Stimulated activated CD8-positive, alpha-beta memory T cell treated with anti-CD3 and anti-CD28 coated beads, Interleukin-15, amount 100 ng/mL, for 1 hour (primary cell): ENCODE results near the gene CERS6.
"Not testable (repeated sequence)": the region's sequence is repeated elsewhere in the genome, so short reads cannot be mapped to it uniquely, and the experiment has no call there.

ENCODE experiments used
- DNase-seq: peaks from one replicate; pipeline ENCODE4 v3.0.0-alpha.2; 2020; ENCODE audit warnings: low read depth

CERS6 gene

GRCh38 chr2:168734199-168734760, 278.2 kb downstream of the CERS6 start:
- no peak for DNase-seq

- DNase-seq: no peak
Observed at GRCh38 chr2:168736649-168737445, 280.8 kb downstream of the CERS6 start.

DNA sequence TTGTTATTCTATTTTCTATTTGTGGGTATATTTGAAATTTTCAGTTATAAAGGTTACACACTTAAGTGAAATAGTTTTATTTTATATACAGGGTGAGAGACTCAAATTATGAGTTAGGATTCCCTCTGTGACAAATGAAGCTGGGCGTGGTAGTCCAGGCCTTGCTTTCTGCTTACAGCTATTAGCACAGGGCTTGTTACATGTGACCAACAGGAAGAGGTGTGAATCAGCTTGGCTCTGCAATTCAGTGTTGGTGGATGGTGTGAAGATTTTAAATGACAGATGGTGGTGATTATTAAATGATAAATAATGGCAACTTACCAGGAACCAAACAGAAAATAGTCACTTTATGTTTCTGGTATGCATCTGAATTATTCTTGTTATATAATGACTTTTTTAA, 282.0 kb downstream of the CERS6 start:
- no peak for DNase-seq

GRCh38 chr2:168740360-168740759, 284.3 kb downstream of the CERS6 start:
- DNase-seq: no peak

DNA sequence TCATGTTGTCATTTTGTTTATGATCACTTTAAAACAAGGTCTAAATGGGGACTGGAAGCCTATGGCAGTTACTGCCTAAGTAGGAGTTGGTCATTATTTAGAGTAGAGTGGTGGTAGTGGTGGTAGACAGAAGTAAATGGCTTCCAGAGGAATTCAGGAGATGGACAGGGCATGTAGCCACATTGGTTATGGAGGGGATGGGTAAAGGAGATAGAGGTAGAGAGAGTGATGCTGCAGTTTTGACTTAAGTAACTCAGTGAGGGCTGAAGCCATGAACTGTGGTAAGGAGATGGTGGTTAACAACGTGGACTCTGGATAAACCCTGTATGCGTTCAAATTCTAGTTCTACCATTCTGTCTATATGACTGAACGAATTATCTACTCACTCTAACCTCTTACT, 284.7 kb downstream of the CERS6 start:
- DNase-seq: no peak

- DNase-seq: no peak
Observed at GRCh38 chr2:168742258-168742932, 286.3 kb downstream of the CERS6 start.

DNA sequence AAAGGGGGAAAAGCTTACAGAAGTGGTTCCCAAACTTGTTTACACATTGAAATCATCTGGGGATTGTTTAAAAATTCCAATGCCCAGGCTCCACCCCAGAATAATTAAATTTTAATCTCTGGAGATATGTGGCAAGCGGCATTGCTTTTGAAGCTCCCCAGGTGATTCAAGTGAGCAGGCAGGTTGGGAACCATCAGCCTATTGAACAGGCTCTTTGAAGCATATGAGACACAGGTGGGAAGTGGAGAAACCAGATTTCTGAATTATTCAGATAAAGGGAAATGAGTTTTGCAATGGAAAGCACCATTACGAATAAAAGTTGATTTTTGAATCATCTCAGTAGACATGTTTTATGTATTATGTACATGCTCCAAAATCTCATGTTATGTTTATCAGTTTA, 288.8 kb downstream of the CERS6 start:
- DNase-seq: no peak

- no peak for DNase-seq
Observed at GRCh38 chr2:168748461-168748860, 292.4 kb downstream of the CERS6 start.

GRCh38 chr2:168749297-168749696, 293.2 kb downstream of the CERS6 start:
- no peak for DNase-seq

- no peak for DNase-seq
Observed at GRCh38 chr2:168751104-168751740, 295.1 kb downstream of the CERS6 start.

- no peak for DNase-seq
Observed at GRCh38 chr2:168752361-168752760, 296.3 kb downstream of the CERS6 start.

GRCh38 chr2:168753765-168754329, 297.8 kb downstream of the CERS6 start:
- DNase-seq: no peak

- DNase-seq: no peak
Observed at GRCh38 chr2:168757223-168757622, 301.2 kb downstream of the CERS6 start.

- DNase-seq: no peak
Observed at GRCh38 chr2:168758970-168759820, 303.1 kb downstream of the CERS6 start.

DNA sequence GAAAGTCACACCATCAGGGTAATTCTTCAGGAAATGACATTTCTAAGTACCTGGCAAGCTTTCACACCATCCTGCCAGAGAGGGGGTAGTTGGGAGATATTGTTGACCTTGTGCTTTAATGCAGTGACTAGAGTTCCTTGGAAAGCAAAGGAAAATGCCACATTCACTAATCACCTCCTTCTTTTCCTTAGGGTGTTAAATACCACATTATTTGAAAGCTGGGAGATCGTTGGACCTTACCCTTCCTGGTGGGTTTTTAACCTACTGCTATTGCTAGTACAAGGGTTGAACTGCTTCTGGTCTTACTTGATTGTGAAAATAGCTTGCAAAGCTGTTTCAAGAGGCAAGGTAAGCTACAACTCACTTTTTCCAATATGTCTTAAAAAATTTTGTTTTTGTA, 309.3 kb downstream of the CERS6 start:
- DNase-seq: no peak

GRCh38 chr2:168766600-168766999, 310.5 kb downstream of the CERS6 start:
- DNase-seq: no peak

DNA sequence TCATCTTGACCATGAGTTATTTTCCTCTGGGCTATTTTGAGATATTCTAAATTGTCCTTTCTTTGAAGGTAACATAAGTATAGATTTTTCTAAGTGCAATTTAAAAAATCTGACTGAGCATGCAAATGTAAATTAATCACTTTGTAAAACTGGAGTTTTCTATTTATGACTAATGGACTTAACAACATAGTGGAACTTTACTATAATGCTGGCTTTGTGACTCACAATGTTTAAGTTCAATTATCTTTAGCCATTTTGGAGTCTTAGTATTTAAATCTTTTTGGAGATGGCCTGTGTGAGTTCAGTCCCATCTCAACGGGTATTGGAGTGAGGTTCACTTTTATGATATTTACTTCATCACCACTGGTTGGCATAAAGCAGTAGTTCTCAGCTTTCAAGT, 311.2 kb downstream of the CERS6 start:
- no peak for DNase-seq

DNA sequence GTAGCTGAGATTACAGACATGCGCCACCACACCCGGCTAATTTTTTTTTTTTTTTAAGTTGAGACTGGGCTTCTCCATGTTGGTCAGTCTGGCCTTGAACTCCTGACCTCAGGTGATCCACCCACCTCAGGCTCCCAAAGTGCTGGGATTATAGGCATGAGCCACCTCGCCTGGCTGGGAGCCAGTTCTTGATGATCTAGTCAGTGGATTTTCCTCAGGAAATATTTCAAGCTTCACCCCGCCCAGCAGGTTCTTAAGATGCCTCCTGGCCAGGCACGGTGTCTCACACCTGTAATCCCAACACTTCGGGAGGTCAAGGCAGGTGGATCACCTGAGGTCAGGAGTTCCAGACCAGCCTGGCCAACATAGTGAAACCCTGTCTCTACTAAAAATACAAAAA, 312.3 kb downstream of the CERS6 start:
- not testable (repeated sequence) for DNase-seq

- no peak for DNase-seq
Observed at GRCh38 chr2:168770796-168771195, 314.7 kb downstream of the CERS6 start.

GRCh38 chr2:168772704-168773103, 316.6 kb downstream of the CERS6 start:
- no peak for DNase-seq

- DNase-seq: no peak
Observed at GRCh38 chr2:168773128-168773527, 317.1 kb downstream of the CERS6 start.
